Prostate gland (tissue), 2 donors: ENCODE data around the gene LAP3.

Experiments
- CTCF ChIP-seq, 4 experiments: fragments of 200-600 bp in 2 of 4; fragments of 450-650 bp in 2 of 4; sonication (generic) in 2 of 4; IDR thresholded peaks; 1 replicate in 3 of 4; 2 replicates in 1 of 4; pipeline ENCODE4 v1.5.1; 2016 to 2019; ENCODE audit warnings: antibody characterized with exemption in 4 of 4, mild to moderate bottlenecking in 2 of 4, moderate library complexity in 2 of 4
- POLR2A ChIP-seq: fragments of 450-650 bp; IDR thresholded peaks from one replicate; pipeline ENCODE4 v1.6.1; 2016; ENCODE audit warnings: antibody characterized with exemption, mild to moderate bottlenecking

GRCh38 chr4:17599826-17600225, 22.8 kb downstream of the LAP3 start:
- no peak for TF ChIP-seq CTCF (IDR thresholded peaks at IDR 0.05)
- no peak for TF ChIP-seq POLR2A
